ENCODE results near the gene CLTCL1.
A peak's percentile ranks its signal among the peaks of the same experiment; 100 is the strongest.

CLTCL1 gene

DNA sequence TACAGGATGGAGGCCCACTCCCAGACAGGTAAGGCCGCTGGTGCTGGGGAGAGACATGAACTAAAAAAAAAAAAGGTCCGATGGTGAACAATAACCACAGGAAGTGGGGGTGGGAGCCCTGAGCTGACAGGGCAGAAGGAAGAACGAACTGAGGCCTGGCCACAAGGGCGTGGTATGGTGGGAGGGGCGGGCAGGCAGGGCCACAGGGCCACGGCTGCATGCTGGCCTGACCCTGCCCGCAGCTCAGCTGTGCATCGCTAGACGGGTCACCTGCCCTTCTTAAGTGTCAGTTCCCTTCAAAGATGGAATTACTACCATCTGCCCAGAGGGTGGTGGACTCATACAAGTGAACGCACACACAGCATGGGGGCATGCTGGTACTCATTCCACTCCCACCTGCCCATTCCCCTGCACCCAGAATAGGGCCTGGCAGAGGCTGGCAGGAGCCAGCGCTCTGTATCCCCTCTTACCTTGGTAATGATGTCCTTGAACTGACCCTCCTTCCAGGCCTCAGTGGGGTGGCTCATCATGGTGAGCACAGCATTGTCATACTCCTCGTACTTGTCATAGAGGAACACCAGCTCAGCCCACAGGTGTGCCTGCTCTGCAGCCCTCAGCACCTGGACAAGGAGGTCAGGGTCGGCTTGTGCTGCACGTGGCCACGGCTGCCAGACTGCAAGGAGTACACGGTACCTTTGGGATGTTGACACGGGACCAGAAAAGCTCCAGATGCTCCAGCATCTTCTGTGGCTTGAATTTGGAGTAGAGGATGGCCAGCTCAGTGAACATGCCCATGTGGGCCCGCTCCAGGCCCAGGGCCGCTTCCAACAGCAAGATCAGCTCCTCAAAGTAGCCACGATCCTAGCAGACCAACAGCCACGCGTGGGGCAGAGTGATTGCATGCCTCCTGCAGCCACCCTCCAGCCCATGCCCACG lies 95.5 kb downstream of the CLTCL1 start:
- DNase-seq (ENCODE audit: low spot score) = no peak

DNA sequence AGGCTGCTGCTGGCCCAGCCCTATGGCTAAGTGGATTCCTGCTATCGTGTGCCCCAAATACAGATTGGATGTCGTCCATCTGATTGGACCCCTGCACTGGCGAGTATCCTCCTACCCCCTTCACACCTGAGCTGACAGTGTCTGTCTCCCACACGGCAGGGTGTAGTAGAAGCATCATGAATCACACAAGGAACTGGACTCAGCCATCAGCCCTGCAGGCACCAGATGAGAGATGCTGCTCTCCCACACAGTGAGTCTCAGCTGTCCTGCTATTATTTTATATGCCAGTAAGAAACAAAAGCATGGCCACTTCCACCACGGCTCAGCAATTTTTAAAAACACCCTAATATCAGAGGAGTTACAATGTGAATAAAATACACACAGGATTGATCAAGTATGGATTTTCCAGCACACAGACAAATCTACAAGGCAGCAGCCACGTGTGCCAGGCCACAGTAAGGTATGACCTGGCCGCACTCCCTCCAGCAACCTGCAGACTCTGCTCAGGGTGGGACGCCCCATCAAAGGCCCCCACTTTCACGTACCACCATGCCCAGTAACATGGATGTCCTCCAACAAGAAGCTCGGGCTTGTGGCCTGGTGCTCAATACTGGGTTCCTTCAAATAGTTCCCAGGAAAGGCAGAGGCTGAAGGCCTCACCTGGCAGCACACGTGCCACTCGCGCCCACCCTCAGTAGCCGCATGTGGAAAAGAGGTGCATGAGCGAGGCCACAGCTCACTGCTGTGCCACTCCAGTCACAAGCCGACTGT lies 96.6 kb downstream of the CLTCL1 start:
- no peak for DNase-seq (ENCODE audit: low spot score)

DNA sequence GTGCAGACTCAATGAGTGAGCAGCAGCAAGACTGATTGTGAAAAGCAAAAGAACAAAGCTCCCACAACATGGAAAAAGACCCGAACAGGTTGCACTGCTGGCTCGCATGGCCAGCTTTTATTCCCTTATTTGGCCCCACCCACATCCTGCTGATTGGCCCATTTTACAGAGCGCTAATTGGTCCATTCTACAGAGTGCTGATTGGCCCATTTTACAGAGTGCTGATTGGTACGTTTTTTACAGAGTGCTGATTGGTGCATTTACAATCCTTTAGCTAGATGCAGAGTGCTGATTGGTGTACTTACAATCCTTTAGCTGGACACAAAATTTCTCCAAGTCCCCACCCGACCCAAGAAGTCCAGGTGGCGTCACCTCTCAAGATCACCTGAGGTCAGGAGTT lies 97.6 kb downstream of the CLTCL1 start:
- no peak for DNase-seq (ENCODE audit: low spot score)

- no peak for DNase-seq (ENCODE audit: low spot score)
Observed at GRCh38 chr22:19187716-19188563, 103.6 kb downstream of the CLTCL1 start.

- DNase-seq (ENCODE audit: low spot score) = no peak
Observed at GRCh38 chr22:19184276-19184997, 107.1 kb downstream of the CLTCL1 start.

DNA sequence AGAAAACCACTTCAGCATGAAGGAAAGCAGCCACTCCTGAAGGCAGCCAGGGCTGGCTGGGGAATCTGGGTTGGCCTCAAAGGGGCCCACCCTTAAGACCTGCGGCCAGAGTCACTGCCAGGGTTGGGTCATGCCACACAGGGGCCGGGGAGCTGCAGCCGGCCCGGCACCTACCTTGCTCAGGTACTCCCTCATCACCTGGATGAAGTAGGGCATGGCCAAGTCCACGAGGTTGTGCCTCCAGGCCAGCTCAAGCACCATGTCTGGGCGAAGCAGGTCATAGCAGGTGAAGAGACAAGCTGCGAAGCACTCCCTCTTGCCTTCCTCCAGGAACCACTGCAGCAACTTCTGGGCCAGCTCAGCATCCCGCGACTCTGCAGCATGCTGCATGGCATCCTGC lies 108.3 kb downstream of the CLTCL1 start:
- no peak for DNase-seq (ENCODE audit: low spot score)

DNA sequence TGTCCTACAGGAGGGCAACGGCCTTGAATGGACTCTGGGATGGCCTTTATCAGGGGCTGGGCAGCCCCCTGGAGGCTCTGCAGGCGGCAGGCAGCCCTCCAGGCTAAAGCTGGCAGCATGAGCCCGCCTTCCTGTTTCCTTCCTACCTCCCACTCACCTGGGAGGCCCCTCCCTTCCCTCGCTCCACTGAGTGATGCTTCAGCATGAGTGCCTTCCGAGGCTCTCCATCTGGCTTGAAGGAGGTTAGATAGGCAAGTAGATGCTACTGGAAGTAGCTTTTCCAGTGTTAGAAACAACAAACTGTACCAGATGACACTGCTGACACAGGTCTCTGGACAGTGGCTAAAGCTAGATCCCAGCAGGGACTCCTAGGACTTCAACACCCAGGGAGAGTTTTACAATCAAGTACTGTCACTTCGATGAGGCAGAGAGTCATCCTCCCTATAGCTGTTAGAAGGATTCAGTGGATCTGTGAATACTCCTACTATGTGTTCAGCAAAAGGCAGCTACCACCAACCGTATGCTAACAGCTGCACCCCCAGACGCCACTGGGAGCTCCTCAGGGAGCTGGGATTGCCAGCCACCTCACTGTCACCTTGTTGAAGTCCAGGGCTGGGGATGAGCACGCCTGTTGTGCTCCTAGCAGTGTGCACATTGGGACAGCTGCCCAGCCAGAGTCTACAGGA lies 108.9 kb downstream of the CLTCL1 start:
- DNase-seq (ENCODE audit: low spot score) = no peak

DNA sequence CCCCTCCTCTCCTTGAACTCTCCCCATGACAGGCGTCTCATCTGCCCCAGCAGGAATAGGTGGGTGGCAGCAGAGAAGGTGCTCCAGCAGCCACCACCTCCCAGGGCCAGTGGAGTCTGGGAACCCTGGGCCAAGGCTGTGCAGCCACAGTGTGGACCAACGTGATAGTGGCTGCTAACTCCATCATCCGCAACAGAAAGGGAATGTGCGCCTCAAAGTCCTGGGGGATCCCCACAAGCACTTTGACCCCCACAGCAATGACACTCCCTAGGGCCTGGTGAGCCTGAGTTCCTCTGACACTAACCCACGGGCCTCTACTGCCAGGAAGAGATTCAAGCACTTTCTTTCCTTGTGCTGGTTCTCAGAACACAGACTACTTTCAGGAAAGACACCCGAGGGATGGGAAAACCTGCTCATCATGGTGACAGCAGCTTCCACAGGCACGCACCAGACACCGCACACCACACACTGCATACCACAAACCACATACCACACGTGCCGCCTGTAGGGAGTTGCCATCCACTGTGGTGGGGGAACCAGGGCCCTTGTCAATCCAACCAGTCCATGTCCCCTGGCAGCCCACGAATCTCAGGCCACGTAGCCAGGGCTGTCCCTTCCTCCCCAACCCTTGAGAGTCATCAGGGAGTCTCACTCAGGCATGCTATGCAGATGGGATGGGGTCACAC lies 109.6 kb downstream of the CLTCL1 start:
- no peak for DNase-seq (ENCODE audit: low spot score)

- no peak for DNase-seq (ENCODE audit: low spot score)
Observed at GRCh38 chr22:19180740-19181410, 110.6 kb downstream of the CLTCL1 start.

- no peak for DNase-seq (ENCODE audit: low spot score)
Observed at GRCh38 chr22:19180234-19180633, 111.3 kb downstream of the CLTCL1 start.

DNA sequence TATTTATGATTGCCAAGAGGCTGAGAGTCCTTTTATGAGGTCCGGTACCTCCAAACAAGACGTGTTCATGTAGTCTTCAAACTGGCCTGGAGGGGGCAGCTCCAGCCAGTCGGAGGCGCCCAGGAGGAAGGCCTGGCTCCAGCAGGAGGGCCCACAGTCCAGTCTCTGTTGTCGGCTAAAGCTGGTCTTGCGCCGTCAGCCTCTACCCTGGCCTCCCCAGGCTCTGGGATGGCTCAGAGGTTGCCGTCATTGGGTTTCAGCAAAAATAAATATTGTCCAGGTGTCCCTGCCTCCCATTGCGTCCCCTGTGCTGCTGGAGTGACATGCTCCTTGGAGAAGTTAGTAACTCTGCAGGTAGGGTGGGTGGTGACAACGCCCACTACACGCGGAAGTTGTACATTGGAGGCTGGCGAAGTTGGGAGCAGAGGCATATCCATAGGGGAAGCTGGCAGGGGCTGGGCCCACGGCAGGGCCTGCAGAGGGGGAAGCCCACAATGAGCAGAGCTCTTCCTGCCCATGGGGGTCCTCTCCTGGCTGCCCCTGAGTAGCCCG lies 111.9 kb downstream of the CLTCL1 start:
- DNase-seq (ENCODE audit: low spot score) = peak; percentile 87

DNA sequence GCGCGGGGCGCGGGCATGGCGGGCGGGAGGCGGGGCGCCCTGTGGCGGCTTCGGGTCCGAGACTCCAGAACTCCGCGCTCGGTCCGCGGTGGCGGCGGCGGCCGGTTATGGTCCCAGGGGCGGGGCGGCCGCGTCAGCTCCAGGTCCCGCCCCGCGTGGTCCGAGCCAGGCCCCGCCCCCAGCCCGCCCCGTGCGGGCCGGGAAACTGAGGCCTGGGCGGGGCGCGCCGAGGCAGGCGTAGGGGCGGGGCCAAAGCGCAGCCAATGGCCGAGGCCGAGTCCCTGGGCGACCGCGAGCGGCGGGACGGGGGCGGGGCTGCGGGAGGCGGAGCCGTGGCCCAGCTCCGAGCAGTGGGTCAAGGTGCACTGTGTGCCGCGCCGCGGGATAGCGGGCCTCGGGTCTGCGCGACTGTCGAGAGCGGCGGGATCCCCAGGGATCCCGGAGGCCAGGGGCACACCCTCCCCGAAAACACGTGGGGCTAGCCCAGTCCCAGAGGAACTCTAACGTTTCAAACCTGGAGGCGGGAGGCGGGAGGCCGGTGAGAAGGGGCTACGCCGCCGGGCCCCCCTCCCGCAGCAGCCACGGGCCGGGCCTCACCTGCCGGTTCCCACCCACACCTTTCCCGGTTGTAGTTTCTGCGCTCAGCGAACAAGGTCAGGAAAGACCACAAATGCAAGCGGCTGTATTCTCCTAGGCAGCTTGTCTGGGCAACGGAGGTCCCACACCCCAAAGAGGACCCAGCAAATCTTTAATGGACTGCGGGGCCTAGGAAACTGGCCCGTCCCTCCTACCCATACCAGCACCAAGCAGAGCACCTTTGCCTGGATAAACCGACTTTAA lies 112.6 kb downstream of the CLTCL1 start, which contains the start of gene SLC25A1:
Gene SLC25A1, minus strand, starts transcription at position 80 of the 840 bp plus-strand sequence. Its CDS starts 63 bp downstream, at position 17.
- DNase-seq (ENCODE audit: low spot score) = peak; percentile 97

DNA sequence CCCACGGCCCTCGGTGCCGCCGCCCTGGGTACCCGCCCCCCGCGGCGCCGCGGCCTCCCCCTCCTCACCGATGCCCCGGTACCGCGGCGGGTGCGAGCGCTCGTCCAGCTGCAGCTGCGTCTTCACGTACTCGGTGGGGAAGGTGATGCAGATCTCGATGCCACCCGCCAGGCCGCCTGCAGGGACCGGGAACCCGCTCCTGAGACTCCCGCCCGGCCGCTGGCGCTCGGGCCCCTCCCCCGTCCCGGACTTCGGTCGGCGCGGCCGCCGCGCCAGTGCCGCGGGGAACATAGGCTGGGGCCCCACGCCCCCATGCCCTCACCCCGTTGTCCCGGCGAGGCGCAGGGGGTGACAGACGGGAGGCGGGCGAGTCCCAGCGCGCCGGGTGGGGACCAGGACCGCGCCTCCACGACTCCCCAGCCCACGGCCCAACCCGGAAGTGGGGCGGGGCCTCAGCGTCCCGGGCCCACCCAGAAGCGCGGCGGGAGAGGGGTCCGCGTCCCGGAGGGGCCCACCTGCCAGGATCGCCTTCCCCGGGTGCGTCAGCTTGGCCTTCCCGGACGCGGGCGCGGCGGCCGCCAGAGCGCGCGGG lies 113.4 kb downstream of the CLTCL1 start:
- DNase-seq (ENCODE audit: low spot score) = peak; percentile 64

- DNase-seq (ENCODE audit: low spot score) = no peak
Observed at GRCh38 chr22:19177164-19178064, 114.1 kb downstream of the CLTCL1 start.

- no peak for DNase-seq (ENCODE audit: low spot score)
Observed at GRCh38 chr22:19176732-19177131, 114.8 kb downstream of the CLTCL1 start.

DNA sequence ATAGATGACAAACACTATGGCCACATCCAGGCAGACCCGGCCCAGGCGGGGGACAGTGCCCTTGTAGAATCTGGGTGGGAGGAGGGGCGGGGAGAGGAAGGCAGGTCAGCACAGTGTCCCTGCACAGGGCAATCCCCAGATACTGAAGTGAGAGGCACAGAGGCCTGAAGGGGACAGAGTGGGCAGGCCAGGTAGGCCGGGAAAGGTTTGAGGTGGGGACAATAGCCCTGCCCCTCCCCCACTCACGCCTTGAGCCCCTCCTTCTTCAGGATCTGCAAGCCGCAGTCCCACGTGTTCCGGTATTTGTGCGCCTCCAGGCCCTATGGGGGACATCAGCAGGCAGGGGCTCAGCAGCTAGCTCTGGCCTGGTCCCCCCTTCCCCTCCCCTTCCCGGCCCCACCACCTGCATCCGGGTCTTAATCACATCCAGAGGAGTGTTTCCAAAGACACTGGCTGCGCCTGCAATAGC lies 115.3 kb downstream of the CLTCL1 start:
- no peak for DNase-seq (ENCODE audit: low spot score)
